SU-DHL-6 (cell line): ENCODE measurements around the gene RUNX1.

ENCODE experiments used
- EZH2phosphoT487 ChIP-seq: fragments of 200-600 bp; sonication (generic), shearing (Covaris generic); conservative IDR thresholded peaks from 2 replicates; pipeline ENCODE4 v1.6.1; 2018; ENCODE audit warnings: mild to moderate bottlenecking, antibody characterized with exemption, low read length, moderate library complexity, mixed read lengths
- TF ChIP-seq, protein P1 (sequence below): fragments of 200-600 bp; sonication (generic); IDR thresholded peaks from one replicate; pipeline ENCODE4 v1.5.1; 2017; ENCODE audit warnings: antibody characterized with exemption, mild to moderate bottlenecking, low read length, moderate library complexity; ENCODE audit not compliant: insufficient read depth, poor library complexity, severe bottlenecking

DNA sequence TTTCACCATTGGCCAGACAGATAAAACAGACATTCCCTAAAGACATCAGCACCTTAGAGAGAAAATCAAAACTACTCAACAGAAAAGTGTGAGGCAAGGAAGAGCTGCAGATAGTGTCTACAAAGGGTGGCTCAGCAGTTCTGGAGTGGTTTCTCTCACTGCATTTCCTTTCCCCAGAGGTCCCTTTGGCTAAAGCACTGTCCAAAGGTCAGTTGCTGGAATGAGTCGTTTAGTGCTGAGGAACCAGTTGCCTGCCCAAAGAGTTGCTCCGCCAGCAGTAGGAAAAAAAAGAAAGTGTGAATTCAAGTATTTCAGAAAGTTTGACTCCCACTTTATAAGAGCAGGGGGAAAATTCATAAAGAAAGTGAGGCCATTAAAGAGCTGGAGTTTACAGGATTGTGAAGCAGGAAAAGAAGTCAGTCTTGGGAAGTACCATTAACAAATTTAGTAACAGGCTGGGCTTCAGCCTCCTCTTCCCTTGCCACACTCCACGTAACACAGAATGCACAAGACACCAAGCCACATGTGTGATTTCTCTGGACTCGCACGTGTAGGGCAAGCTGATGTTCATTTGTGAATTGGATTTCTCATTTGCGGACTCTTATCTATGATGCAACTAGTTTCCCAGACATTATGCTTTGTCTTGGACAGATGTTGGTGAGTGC lies 122.2 kb downstream of the RUNX1 start:
- TF ChIP-seq, protein P1, sequence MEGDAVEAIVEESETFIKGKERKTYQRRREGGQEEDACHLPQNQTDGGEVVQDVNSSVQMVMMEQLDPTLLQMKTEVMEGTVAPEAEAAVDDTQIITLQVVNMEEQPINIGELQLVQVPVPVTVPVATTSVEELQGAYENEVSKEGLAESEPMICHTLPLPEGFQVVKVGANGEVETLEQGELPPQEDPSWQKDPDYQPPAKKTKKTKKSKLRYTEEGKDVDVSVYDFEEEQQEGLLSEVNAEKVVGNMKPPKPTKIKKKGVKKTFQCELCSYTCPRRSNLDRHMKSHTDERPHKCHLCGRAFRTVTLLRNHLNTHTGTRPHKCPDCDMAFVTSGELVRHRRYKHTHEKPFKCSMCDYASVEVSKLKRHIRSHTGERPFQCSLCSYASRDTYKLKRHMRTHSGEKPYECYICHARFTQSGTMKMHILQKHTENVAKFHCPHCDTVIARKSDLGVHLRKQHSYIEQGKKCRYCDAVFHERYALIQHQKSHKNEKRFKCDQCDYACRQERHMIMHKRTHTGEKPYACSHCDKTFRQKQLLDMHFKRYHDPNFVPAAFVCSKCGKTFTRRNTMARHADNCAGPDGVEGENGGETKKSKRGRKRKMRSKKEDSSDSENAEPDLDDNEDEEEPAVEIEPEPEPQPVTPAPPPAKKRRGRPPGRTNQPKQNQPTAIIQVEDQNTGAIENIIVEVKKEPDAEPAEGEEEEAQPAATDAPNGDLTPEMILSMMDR, result no peak
- TF ChIP-seq EZH2phosphoT487, result no peak
